Skin epidermis (tissue), 12 donors: ENCODE measurements around the gene NCOA4.
"Not testable (repeated sequence)": the region's sequence is repeated elsewhere in the genome, so short reads cannot be mapped to it uniquely, and the experiment has no call there.

Experiments
- H3K27ac ChIP-seq, 21 experiments: fragments of 200-600 bp; sonication (generic) in 11 of 21; one replicate each; pipeline ENCODE4 v1.5.0; 2020; ENCODE audit warnings: mild to moderate bottlenecking in 3 of 21, inconsistent platforms in 2 of 21, moderate library complexity in 2 of 21
- H3K4me3 ChIP-seq, 7 experiments: fragments of 200-600 bp; sonication (generic) in 2 of 7; one replicate each; pipeline ENCODE4 v1.5.0; 2020; ENCODE audit warnings: inconsistent platforms in 2 of 7, mild to moderate bottlenecking in 2 of 7, moderate library complexity in 1 of 7

Gene NCOA4

GRCh38 chr10:46030091-46030937 is at the start of gene NCOA4:
TSS of gene NCOA4 (minus strand) at chr10:46030623. CDS start at chr10:46016680, 13,943 bp downstream.
- H3K27ac ChIP-seq: peak within 1 kb of the TSS; percentile 80 to 99 (median 96)
- peak within 1 kb of the TSS; percentile 57 to 90 (median 85) for H3K4me3 ChIP-seq

GRCh38 chr10:46079831-46080585 is 49.6 kb upstream of the NCOA4 start:
- H3K27ac ChIP-seq: peak overlapping the region in 2 of 21 experiments; percentile 7 to 59
- no peak overlapping the region for H3K4me3 ChIP-seq

- H3K4me3 ChIP-seq: no peak overlapping the region
- H3K27ac ChIP-seq: peak overlapping the region in 2 of 21 experiments; percentile 14 to 60
Measured at GRCh38 chr10:46077731-46078413, 47.4 kb upstream of the NCOA4 start.

GRCh38 chr10:46077141-46077554 is 46.7 kb upstream of the NCOA4 start:
- Histone ChIP-seq H3K4me3 (no peak overlapping the region), H3K27ac (peak overlapping the region in 2 of 21 experiments; percentile 19 to 60)

- no peak overlapping the region for H3K4me3 ChIP-seq
- H3K27ac ChIP-seq: no peak overlapping the region
Measured at GRCh38 chr10:46075869-46076268, 45.4 kb upstream of the NCOA4 start.

- Histone ChIP-seq H3K27ac (no peak overlapping the region), H3K4me3 (no peak overlapping the region)
Measured at GRCh38 chr10:46074196-46074946, 43.9 kb upstream of the NCOA4 start.

GRCh38 chr10:46073564-46073963 is 43.1 kb upstream of the NCOA4 start:
- no peak overlapping the region for H3K4me3 ChIP-seq
- H3K27ac ChIP-seq: no peak overlapping the region

GRCh38 chr10:46070749-46071148 is 40.3 kb upstream of the NCOA4 start:
- Histone ChIP-seq H3K27ac (no peak overlapping the region), H3K4me3 (no peak overlapping the region)

- H3K27ac ChIP-seq: no peak overlapping the region
Measured at GRCh38 chr10:46069771-46070463, 39.5 kb upstream of the NCOA4 start.

GRCh38 chr10:46068905-46069304 is 38.5 kb upstream of the NCOA4 start:
- H3K27ac ChIP-seq: no peak overlapping the region
- no peak overlapping the region for H3K4me3 ChIP-seq

More at GRCh38 chr10:46069771-46070463, 39.5 kb upstream of the NCOA4 start:
- H3K4me3 ChIP-seq: no peak overlapping the region

- Histone ChIP-seq H3K4me3 (no peak overlapping the region), H3K27ac (no peak overlapping the region)
Measured at GRCh38 chr10:46068117-46068516, 37.7 kb upstream of the NCOA4 start.

GRCh38 chr10:46064269-46064817 is 33.9 kb upstream of the NCOA4 start:
- no peak overlapping the region for H3K4me3 ChIP-seq
- H3K27ac ChIP-seq: no peak overlapping the region

GRCh38 chr10:46062723-46063428 is 32.5 kb upstream of the NCOA4 start:
- H3K27ac ChIP-seq: no peak overlapping the region

GRCh38 chr10:46060706-46061105 is 30.3 kb upstream of the NCOA4 start:
- no peak overlapping the region for H3K4me3 ChIP-seq

More at GRCh38 chr10:46062723-46063428, 32.5 kb upstream of the NCOA4 start:
- H3K4me3 ChIP-seq: no peak overlapping the region

GRCh38 chr10:46057927-46058326 is 27.5 kb upstream of the NCOA4 start:
- H3K4me3 ChIP-seq, H3K27ac ChIP-seq: not testable (repeated sequence)

More at GRCh38 chr10:46060706-46061105, 30.3 kb upstream of the NCOA4 start:
- H3K27ac ChIP-seq: no peak overlapping the region

GRCh38 chr10:46057038-46057437 is 26.6 kb upstream of the NCOA4 start:
- Histone ChIP-seq H3K27ac (no peak overlapping the region), H3K4me3 (no peak overlapping the region)

- H3K4me3 ChIP-seq: no peak overlapping the region
- no peak overlapping the region for H3K27ac ChIP-seq
Measured at GRCh38 chr10:46055771-46056170, 25.3 kb upstream of the NCOA4 start.
